H1 (cell line): ENCODE measurements around the gene BCAR3. TPM values are rescaled to one million over a fixed set of nuclear protein-coding genes. Genes with fewer than 3 reads are reported as not detected.

ENCODE experiments used
- CTCF ChIA-PET: fragments of 300-600 bp; sonication (Branson Sonifier 250); formaldehyde crosslinking; loops from one replicate; lab custom pipeline; 2021; ENCODE audit not compliant: partially characterized antibody; lab: Charles Lee
- POLR2A ChIA-PET: fragments of 300-600 bp; sonication (Branson Sonifier 250); formaldehyde crosslinking; loops from one replicate; lab custom pipeline; 2021; ENCODE audit warnings: inconsistent platforms; ENCODE audit not compliant: partially characterized antibody; lab: Charles Lee
- DNase-seq, 2 experiments: peaks; one replicate each; pipeline versions ENCODE4 v3.0.0 to v3.0.0-alpha.2; 2010 to 2022; ENCODE audit warnings: low spot score in 2 of 2, low read depth in 1 of 2, mixed read lengths in 1 of 2
- FAIRE-seq: peaks from 2 replicates; lab custom pipeline; 2011; peaks lifted over from hg19 to GRCh38; lab: Jason Lieb, UNC
- H2AFZ ChIP-seq: 2 replicates; pipeline ENCODE4 v1.8.1; 2012; ENCODE audit warnings: low read length, inconsistent platforms
- H2AK5ac ChIP-seq: 2 replicates; pipeline ENCODE4 v1.6.1; 2013; ENCODE audit warnings: low read depth, low read length
- H2BK120ac ChIP-seq: replicated peaks from 2 replicates; pipeline ENCODE3; 2013; ENCODE audit warnings: low read depth, low read length, inconsistent platforms
- H2BK12ac ChIP-seq: 2 replicates; pipeline ENCODE4 v1.6.1; 2013; ENCODE audit warnings: low read depth, low read length
- H2BK15ac ChIP-seq: 2 replicates; pipeline ENCODE4 v1.6.1; 2013; ENCODE audit warnings: low read length
- H2BK20ac ChIP-seq: 2 replicates; pipeline ENCODE4 v1.6.1; 2013; ENCODE audit warnings: low read length
- H2BK5ac ChIP-seq: 2 replicates; pipeline ENCODE4 v1.6.1; 2013; ENCODE audit warnings: low read depth, low read length
- H3K14ac ChIP-seq: 2 replicates; pipeline ENCODE4 v1.6.1; 2013; ENCODE audit warnings: inconsistent platforms; ENCODE audit not compliant: insufficient read length
- H3K18ac ChIP-seq: 2 replicates; pipeline ENCODE4 v1.6.1; 2013; ENCODE audit warnings: low read length; ENCODE audit errors: extremely low read depth
- H3K23ac ChIP-seq: 2 replicates; pipeline ENCODE4 v1.6.1; 2013; ENCODE audit warnings: inconsistent platforms; ENCODE audit not compliant: insufficient read length
- H3K23me2 ChIP-seq: 2 replicates; pipeline ENCODE4 v1.6.1; 2013; ENCODE audit warnings: low read depth, low read length
- H3K27ac ChIP-seq: 2 replicates; pipeline ENCODE4 v1.6.1; 2011; ENCODE audit warnings: low read depth, low read length, inconsistent platforms
- H3K27me3 ChIP-seq, 4 experiments: replicated peaks in 1 of 4; 1 replicate in 1 of 4; 2 replicates in 3 of 4; pipeline versions ENCODE4 v1.6.1 to v1.8.1; 2011 to 2013; ENCODE audit warnings: low read length in 3 of 4, mild to moderate bottlenecking in 3 of 4, inconsistent platforms in 2 of 4, mixed read lengths in 2 of 4, moderate library complexity in 1 of 4; ENCODE audit not compliant: control insufficient read depth in 3 of 4, insufficient read depth in 3 of 4; ENCODE audit errors: extremely low read depth in 1 of 4
- H3K36me3 ChIP-seq, 4 experiments: 2 replicates each; pipeline versions ENCODE4 v1.6.1 to v1.8.1; 2011 to 2013; ENCODE audit warnings: mild to moderate bottlenecking in 4 of 4, low read length in 3 of 4, moderate library complexity in 2 of 4, control low read depth in 1 of 4, inconsistent platforms in 1 of 4; ENCODE audit not compliant: insufficient read depth in 4 of 4, control insufficient read depth in 2 of 4
- H3K4ac ChIP-seq: replicated peaks from 2 replicates; pipeline ENCODE3; 2013; ENCODE audit warnings: low read length, low read depth, mixed read lengths, inconsistent platforms; ENCODE audit not compliant: insufficient read length
- H3K4me1 ChIP-seq, 4 experiments: replicated peaks in 1 of 4; 1 replicate in 1 of 4; 2 replicates in 3 of 4; pipeline versions ENCODE4 v1.6.1 to v1.8.1; 2011 to 2013; ENCODE audit warnings: low read length in 3 of 4, inconsistent platforms in 2 of 4, mixed read lengths in 1 of 4; ENCODE audit not compliant: insufficient read depth in 4 of 4, control insufficient read depth in 3 of 4
- H3K4me2 ChIP-seq, 2 experiments: 2 replicates each; pipeline versions ENCODE4 v1.6.1 to v1.8.1; 2011 to 2013; ENCODE audit warnings: low read depth in 2 of 2, low read length in 2 of 2, control low read depth in 1 of 2, inconsistent platforms in 1 of 2, mild to moderate bottlenecking in 1 of 2; ENCODE audit not compliant: insufficient read depth in 1 of 2
- H3K4me3 ChIP-seq, 4 experiments: fragments of 200-600, 300-600 bp in 1 of 4; sonication (generic), shearing (Covaris generic), sonication (Bioruptor Twin) in 1 of 4; 2 replicates each; pipeline versions ENCODE4 v1.5.1 to v1.8.1; 2011 to 2016; ENCODE audit warnings: low read length in 4 of 4, low read depth in 3 of 4, control low read depth in 2 of 4, inconsistent platforms in 2 of 4, mild to moderate bottlenecking in 2 of 4, mixed read lengths in 1 of 4, moderate library complexity in 1 of 4; ENCODE audit not compliant: insufficient read depth in 2 of 4; ENCODE audit errors: extremely low read depth in 1 of 4
- H3K56ac ChIP-seq: replicated peaks from 2 replicates; pipeline ENCODE3; 2013; ENCODE audit warnings: low read depth, mild to moderate bottlenecking, mixed read lengths, low read length, inconsistent platforms; ENCODE audit not compliant: insufficient read length
- H3K79me1 ChIP-seq: 2 replicates; pipeline ENCODE4 v1.6.1; 2013; ENCODE audit warnings: low read depth, low read length, control low read depth
- H3K79me2 ChIP-seq, 2 experiments: 2 replicates each; pipeline versions ENCODE4 v1.6.1 to v1.8.1; 2012 to 2013; ENCODE audit warnings: low read length in 2 of 2, mild to moderate bottlenecking in 2 of 2, inconsistent platforms in 1 of 2; ENCODE audit not compliant: insufficient read depth in 2 of 2, control insufficient read depth in 1 of 2
- H3K9ac ChIP-seq, 4 experiments: replicated peaks in 1 of 4; 1 replicate in 1 of 4; 2 replicates in 3 of 4; pipeline versions ENCODE4 v1.6.1 to v1.8.1; 2011 to 2013; ENCODE audit warnings: low read depth in 3 of 4, low read length in 3 of 4, control low read depth in 2 of 4, mild to moderate bottlenecking in 2 of 4, moderate library complexity in 2 of 4, inconsistent platforms in 1 of 4; ENCODE audit errors: extremely low read depth in 1 of 4
- H3K9me3 ChIP-seq, 2 experiments: 2 replicates each; pipeline versions ENCODE4 v1.6.1 to v1.8.1; 2012 to 2013; ENCODE audit warnings: mild to moderate bottlenecking in 2 of 2, moderate library complexity in 2 of 2, control low read depth in 1 of 2, inconsistent platforms in 1 of 2, low read depth in 1 of 2, low read length in 1 of 2, mixed read lengths in 1 of 2; ENCODE audit not compliant: insufficient read depth in 2 of 2
- H4K20me1 ChIP-seq, 2 experiments: replicated peaks in 1 of 2; 2 replicates each; pipeline versions ENCODE3 to v1.8.1; 2011 to 2013; ENCODE audit warnings: inconsistent platforms in 2 of 2, low read length in 2 of 2, mild to moderate bottlenecking in 1 of 2; ENCODE audit not compliant: insufficient read depth in 2 of 2, control insufficient read depth in 1 of 2
- H4K5ac ChIP-seq: 2 replicates; pipeline ENCODE4 v1.6.1; 2013; ENCODE audit warnings: low read length, low read depth, mixed read lengths, inconsistent platforms; ENCODE audit not compliant: insufficient read length
- H4K8ac ChIP-seq: 2 replicates; pipeline ENCODE4 v1.8.0; 2013; ENCODE audit warnings: mild to moderate bottlenecking, moderate library complexity, low read length, inconsistent platforms; ENCODE audit not compliant: insufficient read depth; ENCODE audit errors: extremely low read depth
- H4K91ac ChIP-seq: replicated peaks from 2 replicates; pipeline ENCODE3; 2013; ENCODE audit warnings: low read length, mixed read lengths, inconsistent platforms; ENCODE audit not compliant: insufficient read length
- ASH2L ChIP-seq: fragments of 200-600, 300-600 bp; sonication (generic); IDR thresholded peaks from one replicate; pipeline ENCODE4 v1.7.1; 2017; ENCODE audit warnings: low read length
- BRCA1 ChIP-seq: IDR thresholded peaks from 2 replicates; pipeline ENCODE4 v1.6.1; 2012; ENCODE audit warnings: low read depth, low read length, improper control_type of control experiment
- CBX8 ChIP-seq: fragments of 300-800, 300-1000 bp; sonication (generic); IDR thresholded peaks from 2 replicates; pipeline ENCODE4 v1.7.1; 2016; ENCODE audit warnings: low read depth, low read length, borderline replicate concordance
- CEBPB ChIP-seq: IDR thresholded peaks from 2 replicates; pipeline ENCODE4 v1.6.1; 2012; ENCODE audit warnings: low read depth, low read length
- EZH2 ChIP-seq: fragments of 200-600 bp; sonication (generic); IDR thresholded peaks from 2 replicates; pipeline ENCODE4 v1.7.1; 2012; ENCODE audit warnings: low read depth, mild to moderate bottlenecking, moderate library complexity, low read length, inconsistent platforms; ENCODE audit not compliant: severe bottlenecking
- JUND ChIP-seq: IDR thresholded peaks from 2 replicates; pipeline ENCODE4 v1.6.1; 2011; ENCODE audit warnings: mild to moderate bottlenecking, improper control_type of control experiment, low read length
- SAP30 ChIP-seq: fragments of 300-600 bp; sonication (generic); IDR thresholded peaks from 2 replicates; pipeline ENCODE4 v1.7.1; 2012; ENCODE audit warnings: low read length, moderate library complexity, mild to moderate bottlenecking, inconsistent platforms; ENCODE audit not compliant: insufficient read depth, insufficient replicate concordance
- SUZ12 ChIP-seq: fragments of 200-600 bp; sonication (generic); IDR thresholded peaks from 2 replicates; pipeline ENCODE4 v1.6.1; 2012; ENCODE audit warnings: mild to moderate bottlenecking, inconsistent platforms, low read length, moderate library complexity, mixed read lengths
- TAF1 ChIP-seq: IDR thresholded peaks from 2 replicates; pipeline ENCODE4 v1.6.1; 2011; ENCODE audit warnings: mild to moderate bottlenecking, low read depth, low read length
- TBP ChIP-seq: IDR thresholded peaks from 2 replicates; pipeline ENCODE4 v1.6.1; 2011; ENCODE audit warnings: low read depth, low read length, improper control_type of control experiment
- TEAD4 ChIP-seq: IDR thresholded peaks from 2 replicates; pipeline ENCODE4 v1.6.1; 2012; ENCODE audit warnings: low read depth, low read length, inconsistent platforms, mixed read lengths
- polyA plus RNA-seq, 7 experiments: library from polyadenylated mRNA; depleted of rRNA in 3 of 7; stranded (reverse) in 5 of 7; unstranded in 2 of 7; fragments of >200 nt in 5 of 7; fragments of 200-250 nt in 2 of 7; gene quantifications; 1 replicate in 5 of 7; 2 replicates in 1 of 7; 4 replicates in 1 of 7; pipeline versions ENCODE4 v1.2.1 to v1.2.3, GENCODE V29; 2011 to 2013; ENCODE audit warnings: missing spikeins in 2 of 7, mixed read lengths in 2 of 7
- total RNA-seq: library from RNA; stranded (reverse); fragmentation: NEBNext Ultra II Directional; extraction: Animal tissue kit (Norgen Biotek cat#: 25700); gene quantifications from 2 replicates; pipeline ENCODE4 v1.2.1, GENCODE V29; 2021

The BCAR3 gene
- total and polyA plus RNA-seq, 2 of the 8 experiments (the other 6 are each of a cell fraction or from before 2014, with no cell fraction given): 5.6 to 9.2 TPM

DNA sequence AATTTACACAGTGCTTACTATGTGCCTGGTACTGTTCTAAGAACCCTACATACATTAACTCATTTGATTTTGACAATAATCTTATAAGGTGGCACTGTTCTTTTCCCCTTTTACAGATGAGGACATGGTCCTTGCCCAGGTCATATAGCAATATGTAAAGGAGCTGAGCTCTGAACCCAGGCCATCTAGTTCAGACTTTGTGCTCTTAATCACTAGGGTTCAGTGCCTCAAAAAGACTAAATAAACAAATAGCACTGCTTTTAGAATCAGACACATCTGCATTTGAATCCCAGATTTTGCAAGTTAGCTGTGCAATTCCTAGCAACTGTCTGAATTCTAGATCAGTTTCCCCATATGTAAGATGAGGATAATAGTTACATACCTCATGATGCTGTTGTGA lies 8.7 kb upstream of the BCAR3 start:
- H3K9me3 ChIP-seq: no peaks in the 10 kb centered on the region
- no peak for DNase-seq
- H4K5ac ChIP-seq: no peak overlapping the region
- no peaks in the 10 kb centered on the region for H3K36me3 ChIP-seq
- no peak for FAIRE-seq
- POLR2A ChIA-PET: interaction anchor here (1.1 kb wide), 1 partner anchor 156 kb away, joined by 3 read pairs; no protein-coding TSS in a partner anchor
- no peak overlapping the region for H3K4ac ChIP-seq
- TF ChIP-seq EZH2: no peak
- no peak for TF ChIP-seq TEAD4
- no peak for TF ChIP-seq SUZ12
- no peak for TF ChIP-seq TBP
- no peak for TF ChIP-seq ASH2L
- TF ChIP-seq BRCA1: no peak
- no peak for TF ChIP-seq SAP30
- TF ChIP-seq JUND: no peak
- TF ChIP-seq CBX8: no peak
- TF ChIP-seq CEBPB: no peak
- TF ChIP-seq TAF1: no peak
- H2AFZ ChIP-seq: no peak overlapping the region
- no peak overlapping the region for H3K4me3 ChIP-seq
- no peak overlapping the region for H3K18ac ChIP-seq
- H3K27me3 ChIP-seq: no peaks in the 10 kb centered on the region
- H4K8ac ChIP-seq: no peak overlapping the region
- H3K79me1 ChIP-seq: no peaks in the 10 kb centered on the region
- H4K91ac ChIP-seq: no peak overlapping the region
- peaks cover 0 to 6% (median 2%) of the 10 kb centered on the region in 4 experiments; a peak in 5 of 7 replicates for H3K4me1 ChIP-seq
- H3K79me2 ChIP-seq: no peaks in the 10 kb centered on the region
- no peak overlapping the region for H2AK5ac ChIP-seq
- H3K4me2 ChIP-seq: no peak overlapping the region
- no peak overlapping the region for H3K27ac ChIP-seq
- H3K23me2 ChIP-seq: peaks cover 2% of the 10 kb centered on the region; the same call in 1 of the 2 replicates
- H2BK20ac ChIP-seq: no peak overlapping the region
- no peaks in the 10 kb centered on the region for H4K20me1 ChIP-seq
- H2BK120ac ChIP-seq: no peak overlapping the region
- H3K56ac ChIP-seq: no peak overlapping the region
- no peak overlapping the region for H3K23ac ChIP-seq
- H2BK5ac ChIP-seq: no peak overlapping the region
- no peak overlapping the region for H2BK15ac ChIP-seq
- H3K9ac ChIP-seq: no peak overlapping the region
- CTCF ChIA-PET: interaction anchor here (1.2 to 13.5 kb wide), 5 partner anchors 21 to 154 kb away, joined by 3 to 98 read pairs (median 4); no protein-coding TSS in a partner anchor
- no peak overlapping the region for H2BK12ac ChIP-seq
- no peak overlapping the region for H3K14ac ChIP-seq
